Measurements from ENCODE around the gene HLA-DOA.
A peak's percentile ranks its signal among the peaks of the same experiment; 100 is the strongest.

Gene HLA-DOA

GRCh38 chr6:32960563-32960962 is 48.8 kb downstream of the HLA-DOA start:
- TF ChIP-seq, protein P1, sequence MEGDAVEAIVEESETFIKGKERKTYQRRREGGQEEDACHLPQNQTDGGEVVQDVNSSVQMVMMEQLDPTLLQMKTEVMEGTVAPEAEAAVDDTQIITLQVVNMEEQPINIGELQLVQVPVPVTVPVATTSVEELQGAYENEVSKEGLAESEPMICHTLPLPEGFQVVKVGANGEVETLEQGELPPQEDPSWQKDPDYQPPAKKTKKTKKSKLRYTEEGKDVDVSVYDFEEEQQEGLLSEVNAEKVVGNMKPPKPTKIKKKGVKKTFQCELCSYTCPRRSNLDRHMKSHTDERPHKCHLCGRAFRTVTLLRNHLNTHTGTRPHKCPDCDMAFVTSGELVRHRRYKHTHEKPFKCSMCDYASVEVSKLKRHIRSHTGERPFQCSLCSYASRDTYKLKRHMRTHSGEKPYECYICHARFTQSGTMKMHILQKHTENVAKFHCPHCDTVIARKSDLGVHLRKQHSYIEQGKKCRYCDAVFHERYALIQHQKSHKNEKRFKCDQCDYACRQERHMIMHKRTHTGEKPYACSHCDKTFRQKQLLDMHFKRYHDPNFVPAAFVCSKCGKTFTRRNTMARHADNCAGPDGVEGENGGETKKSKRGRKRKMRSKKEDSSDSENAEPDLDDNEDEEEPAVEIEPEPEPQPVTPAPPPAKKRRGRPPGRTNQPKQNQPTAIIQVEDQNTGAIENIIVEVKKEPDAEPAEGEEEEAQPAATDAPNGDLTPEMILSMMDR (IDR thresholded peaks at IDR 0.05; ENCODE audit: low read depth, low read length): no peak
- peaks cover 3% of the 10 kb centered on the region for H3K9me3 ChIP-seq (ENCODE audit: severe bottlenecking)
- no peaks in the 10 kb centered on the region for H3K36me3 ChIP-seq
- no peaks in the 10 kb centered on the region for H3K27me3 ChIP-seq (ENCODE audit: insufficient read depth, low read depth, severe bottlenecking)
- DNase-seq: no peak
- no peak overlapping the region for H3K27ac ChIP-seq
- no peak overlapping the region for H3K4me3 ChIP-seq (ENCODE audit: low read depth, low read length)

- no peaks in the 10 kb centered on the region for H3K36me3 ChIP-seq
- no peak for DNase-seq
- TF ChIP-seq, protein P1 (IDR thresholded peaks at IDR 0.05; ENCODE audit: low read depth, low read length): no peak
- no peaks in the 10 kb centered on the region for H3K27me3 ChIP-seq (ENCODE audit: insufficient read depth, low read depth, severe bottlenecking)
- no peak overlapping the region for H3K4me3 ChIP-seq (ENCODE audit: low read depth, low read length)
- no peaks in the 10 kb centered on the region for H3K9me3 ChIP-seq (ENCODE audit: severe bottlenecking)
- no peak overlapping the region for H3K27ac ChIP-seq
Measured at GRCh38 chr6:32956176-32956575, 53.2 kb downstream of the HLA-DOA start.

GRCh38 chr6:32954986-32955802 is 54.2 kb downstream of the HLA-DOA start:
- no peak overlapping the region for H3K27ac ChIP-seq
- H3K27me3 ChIP-seq (ENCODE audit: insufficient read depth, low read depth, severe bottlenecking): no peaks in the 10 kb centered on the region
- DNase-seq: peak; percentile 62
- TF ChIP-seq, protein P1 (IDR thresholded peaks at IDR 0.05; ENCODE audit: low read depth, low read length): peak; percentile 80
- no peaks in the 10 kb centered on the region for H3K9me3 ChIP-seq (ENCODE audit: severe bottlenecking)
- H3K4me3 ChIP-seq (ENCODE audit: low read depth, low read length): no peak overlapping the region
- no peaks in the 10 kb centered on the region for H3K36me3 ChIP-seq

GRCh38 chr6:32954267-32954666 is 55.1 kb downstream of the HLA-DOA start:
- DNase-seq: no peak
- no peak overlapping the region for H3K27ac ChIP-seq
- no peaks in the 10 kb centered on the region for H3K36me3 ChIP-seq
- no peaks in the 10 kb centered on the region for H3K9me3 ChIP-seq (ENCODE audit: severe bottlenecking)
- no peaks in the 10 kb centered on the region for H3K27me3 ChIP-seq (ENCODE audit: insufficient read depth, low read depth, severe bottlenecking)
- H3K4me3 ChIP-seq (ENCODE audit: low read depth, low read length): no peak overlapping the region
- TF ChIP-seq, protein P1 (IDR thresholded peaks at IDR 0.05; ENCODE audit: low read depth, low read length): no peak
